GM18868 (cell line): ENCODE results near the gene KLHL13.
"Not testable (repeated sequence)": the region's sequence is repeated elsewhere in the genome, so short reads cannot be mapped to it uniquely, and the experiment has no call there.

ENCODE experiments used
- ATAC-seq: cut with Tn5 transposase; IDR thresholded peaks from one replicate; pipeline ENCODE4 v1.9.1; 2021; ENCODE audit warnings: mild to moderate bottlenecking, moderate library complexity; ENCODE audit not compliant: unreplicated experiment

The KLHL13 gene

GRCh38 chrX:118116713-118117550, at the start of gene KLHL13:
KLHL13 (minus strand) TSS chrX:118116810; CDS start chrX:118028473, 88,337 bp downstream.
- peak; percentile 62 for ATAC-seq

GRCh38 chrX:118164138-118164537, 47.5 kb upstream of the KLHL13 start:
- ATAC-seq: no peak

GRCh38 chrX:118156953-118157608, 40.5 kb upstream of the KLHL13 start:
- no peak for ATAC-seq

- ATAC-seq: no peak
Observed at GRCh38 chrX:118156254-118156952, 39.8 kb upstream of the KLHL13 start.

- no peak for ATAC-seq
Observed at GRCh38 chrX:118153270-118153669, 36.7 kb upstream of the KLHL13 start.

- no peak for ATAC-seq
Observed at GRCh38 chrX:118152721-118153120, 36.1 kb upstream of the KLHL13 start.

- ATAC-seq: no peak
Observed at GRCh38 chrX:118148737-118149136, 32.1 kb upstream of the KLHL13 start.

GRCh38 chrX:118147771-118148170, 31.2 kb upstream of the KLHL13 start:
- ATAC-seq: not testable (repeated sequence)

GRCh38 chrX:118143578-118143977, 27.0 kb upstream of the KLHL13 start:
- no peak for ATAC-seq

GRCh38 chrX:118131336-118131735, 14.7 kb upstream of the KLHL13 start:
- no peak for ATAC-seq

- no peak for ATAC-seq
Observed at GRCh38 chrX:118129681-118130080, 13.1 kb upstream of the KLHL13 start.

GRCh38 chrX:118128724-118129123, 12.1 kb upstream of the KLHL13 start:
- no peak for ATAC-seq

- no peak for ATAC-seq
Observed at GRCh38 chrX:118126286-118126685, 9.7 kb upstream of the KLHL13 start.

GRCh38 chrX:118124243-118124642, 7.6 kb upstream of the KLHL13 start:
- ATAC-seq: not testable (repeated sequence)

GRCh38 chrX:118117741-118118140, 1.1 kb upstream of the KLHL13 start:
- peak; percentile 18 for ATAC-seq

GRCh38 chrX:118115953-118116712, 477 bp downstream of the KLHL13 start:
- ATAC-seq: peak; percentile 49

- no peak for ATAC-seq
Observed at GRCh38 chrX:118114971-118115370, 1.6 kb downstream of the KLHL13 start.

GRCh38 chrX:118109065-118109464, 7.5 kb downstream of the KLHL13 start:
- ATAC-seq: no peak

- no peak for ATAC-seq
Observed at GRCh38 chrX:118108304-118108703, 8.3 kb downstream of the KLHL13 start.

GRCh38 chrX:118100091-118100490, 16.5 kb downstream of the KLHL13 start:
- ATAC-seq: no peak

GRCh38 chrX:118088084-118088483, 28.5 kb downstream of the KLHL13 start:
- no peak for ATAC-seq
